Nephron (organoid): ENCODE results near the gene NUP210L.

Experiments used
- H3K27ac Mint-ChIP-seq, 3 experiments: 2 replicates each; pipeline ENCODE4 v1.8.0; 2020; ENCODE audit warnings: mixed read lengths in 3 of 3, mild to moderate bottlenecking in 2 of 3, moderate library complexity in 1 of 3
- H3K27me3 Mint-ChIP-seq: 2 replicates; pipeline ENCODE4 v1.8.0; 2021; ENCODE audit warnings: low read depth, mild to moderate bottlenecking, moderate library complexity, mixed read lengths
- H3K36me3 Mint-ChIP-seq: 2 replicates; pipeline ENCODE4 v1.8.0; 2020; ENCODE audit warnings: low read depth, mixed read lengths
- H3K4me1 Mint-ChIP-seq: 2 replicates; pipeline ENCODE4 v1.8.0; 2020; ENCODE audit warnings: mixed read lengths
- H3K4me3 Mint-ChIP-seq, 3 experiments: 2 replicates each; pipeline ENCODE4 v1.8.0; 2020; ENCODE audit warnings: mild to moderate bottlenecking in 3 of 3, mixed read lengths in 3 of 3, moderate library complexity in 2 of 3
- H3K9me3 Mint-ChIP-seq: 2 replicates; pipeline ENCODE4 v1.8.0; 2020; ENCODE audit warnings: mixed read lengths
- CTCF ChIP-seq, 3 experiments: fragments of 200-600 bp; sonication (generic); IDR thresholded peaks; one replicate each; pipeline ENCODE4 v1.5.0; 2021; ENCODE audit warnings: antibody characterized with exemption in 3 of 3; ENCODE audit not compliant: unreplicated experiment in 3 of 3

NUP210L gene

GRCh38 chr1:154176337-154176736 lies 21.5 kb upstream of the NUP210L start:
- no peak for TF ChIP-seq CTCF (IDR thresholded peaks at IDR 0.05; ENCODE audit: unreplicated experiment in 3 of 3)
- no peaks in the 10 kb centered on the region for H3K27me3 Mint-ChIP-seq
- peak overlapping the region; percentile 13 to 44 (median 17) for H3K27ac Mint-ChIP-seq
- H3K36me3 Mint-ChIP-seq: peaks cover 64% of the 10 kb centered on the region
- H3K4me3 Mint-ChIP-seq: peak overlapping the region in 1 of 3 experiments; percentile 6
- H3K9me3 Mint-ChIP-seq: no peaks in the 10 kb centered on the region
- H3K4me1 Mint-ChIP-seq: peaks cover 45% of the 10 kb centered on the region

- no peaks in the 10 kb centered on the region for H3K27me3 Mint-ChIP-seq
- no peak for TF ChIP-seq CTCF (IDR thresholded peaks at IDR 0.05; ENCODE audit: unreplicated experiment in 3 of 3)
- H3K4me3 Mint-ChIP-seq: no peak overlapping the region
- H3K27ac Mint-ChIP-seq: no peak overlapping the region
- H3K36me3 Mint-ChIP-seq: peaks cover 75% of the 10 kb centered on the region
- H3K4me1 Mint-ChIP-seq: peaks cover 31% of the 10 kb centered on the region
- no peaks in the 10 kb centered on the region for H3K9me3 Mint-ChIP-seq
Measured at GRCh38 chr1:154174654-154175053, 19.8 kb upstream of the NUP210L start.

- no peaks in the 10 kb centered on the region for H3K9me3 Mint-ChIP-seq
- no peaks in the 10 kb centered on the region for H3K27me3 Mint-ChIP-seq
- no peak overlapping the region for H3K27ac Mint-ChIP-seq
- peaks cover 7% of the 10 kb centered on the region for H3K4me1 Mint-ChIP-seq
- H3K36me3 Mint-ChIP-seq: peaks cover 76% of the 10 kb centered on the region
- TF ChIP-seq CTCF (IDR thresholded peaks at IDR 0.05; ENCODE audit: unreplicated experiment in 3 of 3): no peak
- H3K4me3 Mint-ChIP-seq: no peak overlapping the region
Measured at GRCh38 chr1:154171880-154172279, 17.0 kb upstream of the NUP210L start.

GRCh38 chr1:154171223-154171583 lies 16.3 kb upstream of the NUP210L start:
- H3K4me3 Mint-ChIP-seq: no peak overlapping the region
- H3K27me3 Mint-ChIP-seq: no peaks in the 10 kb centered on the region
- no peak for TF ChIP-seq CTCF (IDR thresholded peaks at IDR 0.05; ENCODE audit: unreplicated experiment in 3 of 3)
- H3K27ac Mint-ChIP-seq: no peak overlapping the region
- peaks cover 3% of the 10 kb centered on the region for H3K4me1 Mint-ChIP-seq
- H3K36me3 Mint-ChIP-seq: peaks cover 75% of the 10 kb centered on the region
- H3K9me3 Mint-ChIP-seq: no peaks in the 10 kb centered on the region

GRCh38 chr1:154170547-154171222 lies 15.8 kb upstream of the NUP210L start:
- Mint-ChIP-seq H3K4me1 (no peaks in the 10 kb centered on the region), H3K9me3 (no peaks in the 10 kb centered on the region), H3K27me3 (no peaks in the 10 kb centered on the region), H3K36me3 (peaks cover 75% of the 10 kb centered on the region), H3K4me3 (no peak overlapping the region), H3K27ac (no peak overlapping the region)
- no peak for TF ChIP-seq CTCF (IDR thresholded peaks at IDR 0.05; ENCODE audit: unreplicated experiment in 3 of 3)

GRCh38 chr1:154167461-154167860 lies 12.6 kb upstream of the NUP210L start:
- no peak for TF ChIP-seq CTCF (IDR thresholded peaks at IDR 0.05; ENCODE audit: unreplicated experiment in 3 of 3)
- Mint-ChIP-seq H3K27ac (no peak overlapping the region), H3K4me3 (no peak overlapping the region), H3K27me3 (no peaks in the 10 kb centered on the region), H3K9me3 (no peaks in the 10 kb centered on the region), H3K36me3 (peaks cover 84% of the 10 kb centered on the region), H3K4me1 (no peaks in the 10 kb centered on the region)
